Measurements from ENCODE around the gene ANKRD63.

DNA sequence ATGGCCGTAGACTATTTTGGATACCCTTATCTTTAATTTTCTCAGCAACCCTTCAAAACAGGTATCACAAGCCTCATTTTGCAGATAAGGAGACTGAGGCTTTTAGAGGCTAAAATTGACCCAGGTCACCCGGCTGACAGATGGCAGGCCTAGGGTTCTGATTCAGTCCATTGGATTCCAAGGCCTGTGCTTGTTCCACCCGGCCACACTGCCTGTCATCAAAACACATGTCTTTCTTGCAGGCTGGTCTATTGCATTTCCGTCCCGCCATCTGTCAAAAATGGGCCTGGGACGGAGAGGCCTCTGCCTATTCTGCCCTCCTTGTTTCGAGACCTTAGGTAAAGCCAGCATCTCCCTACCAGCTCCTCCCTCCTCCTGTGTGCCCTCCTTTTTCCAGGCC, 48.8 kb upstream of the ANKRD63 start:
- TF ChIP-seq, protein P1, sequence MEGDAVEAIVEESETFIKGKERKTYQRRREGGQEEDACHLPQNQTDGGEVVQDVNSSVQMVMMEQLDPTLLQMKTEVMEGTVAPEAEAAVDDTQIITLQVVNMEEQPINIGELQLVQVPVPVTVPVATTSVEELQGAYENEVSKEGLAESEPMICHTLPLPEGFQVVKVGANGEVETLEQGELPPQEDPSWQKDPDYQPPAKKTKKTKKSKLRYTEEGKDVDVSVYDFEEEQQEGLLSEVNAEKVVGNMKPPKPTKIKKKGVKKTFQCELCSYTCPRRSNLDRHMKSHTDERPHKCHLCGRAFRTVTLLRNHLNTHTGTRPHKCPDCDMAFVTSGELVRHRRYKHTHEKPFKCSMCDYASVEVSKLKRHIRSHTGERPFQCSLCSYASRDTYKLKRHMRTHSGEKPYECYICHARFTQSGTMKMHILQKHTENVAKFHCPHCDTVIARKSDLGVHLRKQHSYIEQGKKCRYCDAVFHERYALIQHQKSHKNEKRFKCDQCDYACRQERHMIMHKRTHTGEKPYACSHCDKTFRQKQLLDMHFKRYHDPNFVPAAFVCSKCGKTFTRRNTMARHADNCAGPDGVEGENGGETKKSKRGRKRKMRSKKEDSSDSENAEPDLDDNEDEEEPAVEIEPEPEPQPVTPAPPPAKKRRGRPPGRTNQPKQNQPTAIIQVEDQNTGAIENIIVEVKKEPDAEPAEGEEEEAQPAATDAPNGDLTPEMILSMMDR (IDR thresholded peaks at IDR 0.05; ENCODE audit: low read depth, low read length): no peak
- TF ChIP-seq POLR2A (IDR thresholded peaks at IDR 0.05; ENCODE audit: extremely low read depth, insufficient read length): no peak

Measured in NB4 (cell line).